ENCODE measurements around the gene PSTPIP2. TPM values are rescaled to one million over a fixed set of nuclear protein-coding genes. Genes with fewer than 3 reads are reported as not detected.
A peak's percentile ranks its signal among the peaks of the same experiment; 100 is the strongest.

Gene PSTPIP2
- total and polyA plus RNA-seq, 2 of the 13 experiments (the other 11 are each of a cell fraction or from before 2014, with no cell fraction given), result 0.25 to 0.27 TPM

- TF ChIP-seq DBP (CRISPR knock-in tag; IDR thresholded peaks at IDR 0.05; ENCODE audit: not compliant biosample characterization) (no peak), ZNF274 (CRISPR knock-in tag; IDR thresholded peaks at IDR 0.05) (no peak), TMF1 (CRISPR knock-in tag; IDR thresholded peaks at IDR 0.05; ENCODE audit: low read depth) (no peak), ZNF770 (CRISPR knock-in tag; IDR thresholded peaks at IDR 0.05) (no peak; the same call in none of the 2 replicates), ZNF576 (CRISPR knock-in tag; IDR thresholded peaks at IDR 0.05) (no peak), ZNF670 (CRISPR knock-in tag; IDR thresholded peaks at IDR 0.05; ENCODE audit: borderline replicate concordance) (peak; percentile 91; the same call in 1 of the 2 replicates), ZNF17 (CRISPR knock-in tag; IDR thresholded peaks at IDR 0.05) (no peak), ZNF788 (CRISPR knock-in tag; IDR thresholded peaks at IDR 0.05; ENCODE audit: borderline replicate concordance) (peak; percentile 67; the same call in 1 of the 2 replicates), GPBP1L1 (CRISPR knock-in tag; IDR thresholded peaks at IDR 0.05) (no peak), ZNF792 (CRISPR knock-in tag; IDR thresholded peaks at IDR 0.05) (peak; percentile 40; the same call in 1 of the 2 replicates), ZSCAN31 (CRISPR knock-in tag; IDR thresholded peaks at IDR 0.05; ENCODE audit: low read depth) (no peak), YEATS4 (CRISPR knock-in tag; IDR thresholded peaks at IDR 0.05; ENCODE audit: borderline replicate concordance) (0 out of 2 replicates have a peak, but pooled peaks have one; percentile 50), ZNF441 (CRISPR knock-in tag; IDR thresholded peaks at IDR 0.05; ENCODE audit: borderline replicate concordance) (no peak), PREB (CRISPR knock-in tag; IDR thresholded peaks at IDR 0.05) (no peak), POLR2A (IDR thresholded peaks at IDR 0.05; ENCODE audit: insufficient read depth in 1 of 2, low read depth in 2 of 2, low read length in 2 of 2) (peak; percentile 68 to 74), ZNF18 (CRISPR knock-in tag; IDR thresholded peaks at IDR 0.05; ENCODE audit: insufficient replicate concordance) (no peak), PAWR (CRISPR knock-in tag; IDR thresholded peaks at IDR 0.05; ENCODE audit: borderline replicate concordance) (no peak), HMGXB4 (CRISPR knock-in tag; IDR thresholded peaks at IDR 0.05; ENCODE audit: borderline replicate concordance in 1 of 2, low read depth in 1 of 2) (no peak; a peak in 1 of 4 replicates), CREB1 (IDR thresholded peaks at IDR 0.05) (peak; percentile 66), CREB1 (CRISPR knock-in tag; IDR thresholded peaks at IDR 0.05) (peak; percentile 70)
Measured at GRCh38 chr18:45967007-45967706, 104.9 kb downstream of the PSTPIP2 start, which contains the start of gene EPG5 (continued).

All from HepG2 (cell line).